GM18526 (cell line): ENCODE results near the gene ADAMTS2.

Source experiments
- POLR2A ChIP-seq: IDR thresholded peaks from 3 replicates; pipeline ENCODE4 v1.6.1; 2011; ENCODE audit not compliant: insufficient read length; ENCODE audit errors: extremely low read depth

The ADAMTS2 gene

DNA sequence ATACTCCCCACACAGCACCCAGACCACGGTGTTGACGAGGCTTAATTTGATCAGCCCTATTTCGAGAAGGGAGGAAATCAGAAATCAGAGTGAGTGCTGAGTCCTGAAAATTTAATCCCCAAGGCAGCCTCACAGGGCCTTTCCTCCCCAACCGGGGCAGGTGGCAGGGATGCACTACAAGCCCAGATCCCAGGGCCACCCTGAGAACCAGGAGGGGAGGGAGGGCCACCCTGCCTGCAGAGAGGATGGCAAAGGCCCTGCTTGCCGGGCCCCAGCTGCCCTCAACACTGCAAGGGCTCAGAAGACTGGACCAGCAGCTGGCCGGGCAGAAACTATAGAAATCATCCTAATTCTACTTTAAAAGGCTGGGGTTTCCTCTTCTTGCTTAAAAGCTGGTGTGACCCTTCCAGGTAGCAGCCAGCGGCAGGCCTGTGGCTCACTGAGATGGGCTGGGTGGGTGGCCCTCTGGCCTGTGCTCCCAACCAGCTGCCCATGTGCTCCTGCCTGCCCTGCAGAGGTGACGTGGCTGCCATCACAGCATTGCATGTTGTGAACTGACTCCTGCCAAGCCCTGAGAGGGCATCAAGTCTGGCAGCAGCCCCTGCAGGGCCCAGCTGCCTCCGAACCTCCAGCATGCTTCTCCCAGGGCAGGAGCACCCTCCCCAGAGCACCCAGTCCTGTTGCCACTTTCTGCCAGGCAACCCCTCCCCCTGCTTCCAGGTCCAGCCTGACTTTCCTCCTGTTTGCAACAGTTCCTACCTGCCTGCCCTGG lies 122.8 kb downstream of the ADAMTS2 start:
- TF ChIP-seq POLR2A = no peak

DNA sequence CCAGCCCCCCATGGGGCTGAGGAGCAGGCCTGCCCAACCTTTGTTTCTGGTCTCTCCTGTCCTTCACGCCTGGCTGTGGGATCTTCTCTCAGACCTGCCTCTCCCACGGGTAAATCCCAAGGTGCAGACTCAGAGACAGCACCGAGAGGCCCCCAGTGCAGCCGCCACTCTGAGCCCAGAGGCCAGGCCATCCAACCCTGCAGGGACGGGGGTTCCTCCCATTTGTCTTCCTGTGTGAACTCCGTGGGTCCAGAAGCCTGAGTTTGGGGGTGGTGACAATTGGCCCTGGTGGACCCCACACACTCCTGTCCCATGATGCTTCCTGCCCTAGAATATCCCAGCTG lies 123.4 kb downstream of the ADAMTS2 start:
- TF ChIP-seq POLR2A = no peak

DNA sequence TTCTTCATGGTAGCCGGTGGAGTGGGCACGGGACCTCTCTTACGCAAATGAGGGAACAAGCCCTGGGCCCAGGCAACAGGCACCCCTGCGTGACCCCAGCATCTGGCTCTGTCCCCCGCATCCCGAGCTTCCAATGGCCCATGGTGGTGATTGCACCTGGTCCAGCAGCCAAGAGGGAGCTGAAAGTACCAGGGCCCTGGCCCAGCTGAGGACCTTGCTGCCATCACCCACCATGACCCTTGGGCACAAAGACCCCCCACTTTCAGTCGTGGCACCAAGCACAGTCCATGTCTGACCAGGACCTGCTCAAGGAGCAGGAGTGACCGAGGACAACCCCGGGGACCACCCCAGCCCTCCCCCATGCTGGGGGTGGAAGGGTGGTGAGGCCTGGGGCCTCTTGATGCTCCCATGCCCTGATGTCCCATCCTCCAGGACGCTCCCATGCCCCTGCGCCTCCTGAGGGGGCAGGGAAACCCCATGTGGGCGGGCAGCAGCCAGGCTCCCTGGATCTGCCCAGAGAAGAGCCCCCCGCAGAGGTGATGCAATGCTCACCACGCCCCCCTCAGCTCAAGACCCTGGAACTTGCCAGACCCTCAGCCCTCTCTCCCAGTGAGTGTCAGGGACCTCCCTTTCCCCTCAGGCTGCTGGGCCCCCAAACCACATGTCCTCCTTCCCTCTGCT lies 123.9 kb downstream of the ADAMTS2 start:
- no peak for TF ChIP-seq POLR2A

DNA sequence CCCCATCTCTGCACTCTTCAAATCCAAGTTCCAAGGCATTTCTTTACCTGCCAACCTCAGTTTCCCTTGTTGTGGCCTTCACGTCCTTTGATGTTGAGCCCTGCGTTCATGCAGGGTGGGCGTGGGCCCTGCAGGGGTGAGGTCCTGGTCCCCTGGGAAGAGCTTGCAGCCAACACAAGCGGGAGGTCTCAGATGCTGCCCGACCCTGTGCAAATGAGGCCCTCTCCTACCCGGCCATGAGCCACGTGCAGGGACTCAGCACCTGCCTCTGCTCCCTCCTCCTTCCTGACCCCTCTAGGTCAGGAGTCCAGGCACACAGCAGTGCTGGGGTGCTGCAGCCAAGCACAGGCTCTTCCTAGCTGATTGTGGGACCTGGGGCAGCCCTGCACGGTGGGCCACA lies 124.5 kb downstream of the ADAMTS2 start:
- TF ChIP-seq POLR2A = no peak

DNA sequence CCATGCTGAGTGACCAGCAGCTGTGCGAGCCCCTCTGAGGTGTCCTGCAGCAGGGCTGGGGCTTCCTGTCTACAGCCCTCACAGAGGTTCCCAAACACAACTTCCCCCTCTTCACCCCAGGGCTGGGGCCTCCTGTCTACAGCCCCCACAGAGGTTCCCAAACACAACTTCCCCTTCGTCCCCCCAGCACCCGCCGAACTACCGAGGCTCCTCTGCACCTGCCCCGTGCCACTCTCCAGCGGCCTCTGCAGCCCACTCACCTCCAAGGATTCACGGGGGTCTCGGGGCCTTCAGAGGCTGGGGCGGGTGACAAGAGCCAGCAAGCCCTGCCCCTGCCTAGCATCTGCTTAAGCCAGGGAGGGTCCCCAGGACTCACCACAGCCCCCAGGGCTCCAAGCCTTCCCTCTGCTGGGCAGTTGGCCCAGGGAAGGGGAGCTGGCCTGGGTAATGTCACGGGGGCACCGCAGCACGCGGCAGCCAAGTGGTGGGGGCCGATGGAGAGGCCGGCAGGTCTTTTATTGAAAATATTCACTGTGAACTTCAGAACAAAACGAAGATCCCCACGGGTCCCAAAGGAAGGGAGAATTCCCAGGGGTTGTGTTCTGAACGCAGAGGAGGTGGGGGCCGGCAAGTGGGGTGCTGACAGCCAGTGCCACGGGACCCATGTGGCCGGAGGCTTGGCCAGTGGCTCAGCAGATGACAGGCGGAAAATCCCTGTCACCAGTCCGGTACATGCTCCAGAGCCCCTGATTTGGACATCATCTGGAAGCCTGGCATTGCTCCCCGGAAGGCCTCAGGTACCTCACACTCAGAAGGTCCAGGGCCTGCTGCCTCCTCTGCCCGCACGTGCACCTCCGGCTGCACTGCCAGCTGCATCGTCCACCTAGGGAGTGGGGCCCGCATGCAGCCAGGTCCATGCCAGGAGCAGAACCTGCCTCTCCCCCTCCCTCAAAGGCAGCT lies 125.3 kb downstream of the ADAMTS2 start:
- TF ChIP-seq POLR2A = no peak

DNA sequence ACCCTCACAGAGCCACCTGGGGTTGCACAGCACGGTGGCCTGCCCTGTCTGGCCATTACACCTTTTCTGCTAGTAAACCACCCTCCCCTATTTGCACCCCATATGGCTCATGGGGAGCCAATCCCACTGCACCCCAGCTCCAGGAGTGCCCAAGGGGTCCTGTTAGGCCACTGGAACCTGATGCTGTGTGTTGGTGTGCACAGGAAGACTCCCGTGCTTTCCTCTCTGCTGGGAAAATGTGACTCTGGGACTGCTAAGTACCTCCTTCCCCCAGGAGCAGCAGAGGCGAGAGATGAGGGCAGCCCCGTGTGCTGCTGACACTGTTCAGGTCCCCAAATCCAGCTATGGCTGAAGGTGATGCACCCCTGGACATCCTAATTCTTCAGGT lies 126.3 kb downstream of the ADAMTS2 start:
- TF ChIP-seq POLR2A = no peak

DNA sequence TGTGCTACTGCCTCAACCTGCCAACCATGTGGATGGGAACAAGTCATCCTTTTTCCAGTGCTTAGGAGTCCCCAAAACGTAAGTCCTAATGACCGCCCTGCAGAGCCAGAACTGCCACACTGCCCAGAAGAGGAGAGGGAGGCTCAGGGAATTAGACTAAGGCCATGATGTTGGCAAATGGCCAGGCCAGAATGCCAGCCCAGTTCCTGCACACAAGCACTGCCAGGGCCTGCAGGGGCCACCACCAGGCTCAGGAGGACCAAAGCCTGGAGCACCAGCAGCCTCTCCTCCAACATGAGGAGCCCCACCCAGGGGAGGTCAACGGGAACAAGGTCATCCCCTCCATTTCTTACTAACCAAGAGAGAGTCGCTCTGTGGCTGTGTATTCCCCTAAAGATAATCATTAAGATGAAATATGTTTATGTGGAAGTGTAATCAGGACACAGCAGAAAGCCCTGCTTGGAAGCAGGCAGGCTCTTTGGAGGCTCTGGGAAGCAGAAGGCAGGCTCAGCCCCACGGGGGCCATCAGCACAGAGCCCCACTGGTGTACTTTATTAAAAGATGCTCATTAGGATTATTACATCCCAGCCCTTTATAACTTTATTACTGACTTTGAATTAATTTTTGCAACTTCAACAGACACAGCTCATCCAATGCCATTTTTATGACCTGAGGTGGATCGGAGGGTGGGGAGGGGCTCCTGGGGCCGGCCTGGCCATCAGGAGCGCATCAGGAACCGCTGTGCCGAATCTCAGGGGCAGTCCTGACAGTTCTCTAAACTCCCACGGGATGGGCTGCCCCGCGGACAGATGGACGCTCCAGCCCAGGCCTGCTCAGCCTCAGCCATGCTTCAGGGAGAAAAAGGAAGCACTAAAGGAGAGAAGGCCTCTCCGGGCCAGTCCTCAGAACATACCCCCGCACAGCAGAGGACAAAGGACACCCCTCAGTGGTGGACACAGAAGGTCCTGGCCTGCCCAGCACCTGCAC lies 127.0 kb downstream of the ADAMTS2 start:
- TF ChIP-seq POLR2A = no peak

DNA sequence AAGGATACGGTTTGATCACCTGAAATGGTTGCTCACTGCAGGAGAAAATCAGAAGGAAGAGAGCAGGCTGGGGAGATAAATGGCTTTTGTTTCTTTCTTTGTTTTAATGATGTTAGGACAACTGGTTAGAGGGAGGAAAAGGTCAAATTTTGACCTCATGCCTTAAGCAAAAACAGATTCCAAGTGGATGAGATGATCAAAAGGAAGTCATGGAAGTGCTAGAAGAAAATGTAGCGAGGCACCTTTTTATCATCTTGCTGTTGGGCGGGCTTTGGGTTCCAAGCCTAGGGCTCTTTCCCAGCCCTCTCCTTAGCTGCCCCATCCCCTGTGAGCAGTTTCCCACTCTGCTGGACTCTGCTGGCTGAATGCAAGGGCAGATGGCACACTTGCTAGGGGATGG lies 127.9 kb downstream of the ADAMTS2 start:
- no peak for TF ChIP-seq POLR2A

DNA sequence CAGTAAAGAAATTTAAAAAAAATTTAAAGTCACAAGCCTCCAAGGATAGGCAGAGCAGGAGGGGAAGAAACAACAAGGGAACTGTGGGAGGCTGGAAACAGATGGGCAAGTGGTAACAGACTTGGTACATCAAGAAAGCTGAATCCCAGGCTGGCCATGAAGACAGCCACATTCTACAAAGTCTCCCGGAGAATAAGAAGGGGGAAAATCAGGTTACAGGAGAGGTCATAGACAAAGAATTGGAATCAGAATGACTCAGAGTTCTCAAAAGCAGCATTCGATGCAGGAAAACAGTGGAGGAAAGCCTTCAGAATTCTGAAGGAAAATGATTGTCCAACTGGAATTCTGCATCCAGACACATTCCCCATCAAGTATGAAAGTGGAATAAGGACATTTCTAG lies 129.7 kb downstream of the ADAMTS2 start:
- no peak for TF ChIP-seq POLR2A

DNA sequence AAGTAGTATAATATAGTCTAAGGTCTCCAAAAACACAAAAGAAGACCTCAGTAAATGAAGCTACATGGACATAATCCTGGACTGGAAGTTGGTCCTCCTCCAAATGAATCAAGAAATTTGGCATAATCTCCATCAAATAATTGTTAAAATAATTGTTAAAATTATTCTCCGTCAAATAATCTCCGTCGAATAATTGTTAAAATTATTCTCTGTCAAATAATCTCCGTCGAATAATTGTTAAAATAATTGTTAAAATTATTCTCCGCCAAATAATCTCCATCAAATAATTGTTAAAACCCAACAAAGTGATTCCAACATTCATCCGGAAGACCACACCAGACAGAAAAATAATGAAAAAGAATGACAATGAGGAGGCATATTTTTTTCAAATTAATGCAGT lies 130.6 kb downstream of the ADAMTS2 start:
- TF ChIP-seq POLR2A = no peak

DNA sequence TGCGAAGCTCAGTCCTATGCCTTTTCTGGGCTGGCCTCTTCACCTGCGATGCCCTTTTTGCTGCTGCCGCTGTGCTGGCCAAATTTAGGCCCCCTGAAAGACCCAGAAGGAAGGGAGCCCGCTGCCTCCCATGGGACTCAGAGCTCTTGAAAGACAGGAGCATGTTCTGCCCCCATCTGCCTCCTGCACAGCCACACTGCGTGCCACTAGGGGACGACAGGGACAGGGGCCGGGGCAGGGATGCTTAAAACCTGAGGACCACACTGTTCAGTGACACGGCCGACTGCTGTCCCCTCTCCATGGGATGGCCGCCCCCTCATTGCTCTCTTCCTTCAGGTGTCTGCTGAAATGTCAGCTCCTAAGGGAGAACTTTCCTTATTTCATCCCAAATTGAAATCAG lies 132.4 kb downstream of the ADAMTS2 start:
- no peak for TF ChIP-seq POLR2A

DNA sequence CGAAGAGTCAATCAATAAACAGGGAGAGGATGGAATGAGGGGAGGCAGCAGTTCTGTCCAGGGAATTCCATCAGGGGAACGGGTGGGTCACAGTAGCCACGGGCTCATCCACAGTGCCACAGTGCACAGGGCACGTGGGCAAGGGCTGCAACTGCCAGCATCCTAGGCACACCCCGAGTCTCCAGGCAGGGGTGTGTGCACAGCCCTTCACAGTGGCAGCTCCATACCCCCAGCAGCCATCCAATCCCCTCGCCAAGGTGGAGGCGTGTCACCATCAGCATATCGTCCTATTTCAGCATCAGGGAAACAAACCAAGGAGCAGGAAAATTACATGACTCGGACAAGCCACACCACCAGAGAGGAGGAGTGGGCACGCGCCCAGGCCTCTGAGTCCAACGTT lies 133.6 kb downstream of the ADAMTS2 start:
- TF ChIP-seq POLR2A = no peak

DNA sequence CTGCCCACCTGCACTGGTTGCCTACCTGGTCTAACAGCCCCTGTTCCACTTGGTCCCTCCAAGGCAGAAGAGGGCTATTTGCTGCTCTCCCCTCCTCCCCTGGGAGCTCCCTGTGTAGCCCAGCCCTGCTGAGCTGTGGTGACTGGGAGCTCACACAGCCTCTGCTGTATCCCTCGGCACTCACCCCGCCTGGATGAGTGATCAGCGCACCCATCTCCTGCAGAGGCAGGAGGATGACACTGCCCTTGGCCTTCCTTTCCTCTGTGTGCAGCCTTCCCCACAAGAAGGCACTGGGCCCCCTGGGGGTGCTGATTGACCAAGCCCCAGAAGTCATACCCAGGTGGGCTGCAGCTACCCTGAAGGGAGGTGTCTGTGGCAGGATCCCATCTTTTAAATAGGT lies 134.2 kb downstream of the ADAMTS2 start:
- TF ChIP-seq POLR2A = no peak

DNA sequence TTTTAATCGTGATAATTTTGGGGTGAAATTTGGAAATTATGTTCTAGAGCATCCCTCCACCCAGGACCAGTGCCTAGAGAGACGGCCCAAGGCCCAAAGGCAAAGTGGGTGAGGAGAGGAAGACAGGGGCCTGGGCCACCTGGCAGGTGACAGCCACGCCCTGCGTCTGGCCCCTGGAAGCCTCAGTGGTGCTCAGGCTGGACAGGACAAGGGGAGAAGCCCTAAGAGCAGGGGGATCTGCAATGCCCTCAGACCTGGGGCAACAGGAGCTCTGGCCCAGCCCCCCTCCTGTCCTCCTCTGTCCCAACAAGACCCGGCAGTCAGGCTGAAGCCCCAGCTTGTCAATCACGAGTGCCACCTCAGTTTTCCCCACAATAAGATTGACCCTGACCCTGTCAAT lies 134.8 kb downstream of the ADAMTS2 start:
- no peak for TF ChIP-seq POLR2A
